ENCODE data around the gene MLLT3. TPM values are rescaled to one million over a fixed set of nuclear protein-coding genes. Genes with fewer than 3 reads are reported as not detected.

MLLT3 gene
- 50.7 and 51.0 TPM in 2 replicates for total RNA-seq

DNA sequence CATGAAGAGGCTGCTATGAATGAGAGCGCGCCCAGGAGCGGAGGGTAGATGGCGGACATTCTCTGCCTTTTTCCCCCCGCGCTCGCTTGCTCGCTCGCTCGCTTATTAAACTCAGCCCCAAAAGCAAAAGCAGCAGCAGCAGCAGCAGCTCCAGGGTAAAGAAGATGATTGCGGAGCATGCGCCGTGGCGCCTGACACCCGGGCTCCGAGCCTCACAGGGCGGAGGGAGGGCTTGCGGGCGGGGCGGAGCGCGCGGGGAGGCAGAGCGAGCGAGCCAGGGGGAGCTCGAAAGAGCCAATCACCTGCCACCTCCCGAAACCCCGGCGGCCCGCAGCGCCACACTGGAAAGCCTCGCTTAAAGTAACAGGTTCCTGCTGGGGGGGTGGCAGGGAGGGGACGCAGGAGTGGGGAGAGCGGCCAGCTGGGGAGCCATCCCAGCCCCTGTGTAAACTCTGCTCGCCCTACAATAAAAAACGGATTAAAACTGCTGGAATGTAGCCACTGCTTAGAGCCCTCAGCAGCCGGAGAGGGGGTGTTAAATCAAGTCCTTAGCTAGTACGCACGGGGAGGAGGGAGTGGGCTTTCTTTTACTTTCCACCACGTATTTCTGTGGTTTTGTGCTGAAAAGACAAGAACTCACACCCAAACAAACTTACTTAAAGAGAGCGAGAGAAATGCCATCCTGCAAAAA is at the start of gene MLLT3:
Gene MLLT3, minus strand, starts transcription at position 170 of the 691 bp plus-strand sequence.
- intact Hi-C loops (cut with micrococcal nuclease): loop anchor here (1.0 to 10.0 kb wide), 26 partner anchors 18 to 1450 kb away; partner anchors contain the start of genes ACER2, DENND4C, FOCAD and HACD4

DNA sequence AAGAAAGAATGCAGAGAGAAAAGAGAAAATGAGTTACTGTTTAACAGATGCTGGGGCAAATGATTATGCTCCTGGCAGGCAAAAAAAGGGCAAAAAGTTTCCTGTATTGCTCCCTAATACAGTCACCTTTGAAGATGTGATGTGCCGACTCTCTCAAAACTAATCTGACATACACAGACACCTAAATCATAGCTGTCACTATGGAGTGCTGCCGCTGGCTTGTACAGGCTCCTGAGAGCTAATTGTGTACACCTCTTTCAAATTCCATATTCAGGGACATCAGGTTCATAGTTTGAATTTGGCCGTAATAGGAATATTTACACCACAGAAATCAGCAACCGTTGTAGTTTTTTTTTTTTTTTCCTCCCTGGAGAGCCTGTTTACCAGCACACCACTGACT is 49.3 kb upstream of the MLLT3 start:
- intact Hi-C loops (cut with micrococcal nuclease): no loop called here

DNA sequence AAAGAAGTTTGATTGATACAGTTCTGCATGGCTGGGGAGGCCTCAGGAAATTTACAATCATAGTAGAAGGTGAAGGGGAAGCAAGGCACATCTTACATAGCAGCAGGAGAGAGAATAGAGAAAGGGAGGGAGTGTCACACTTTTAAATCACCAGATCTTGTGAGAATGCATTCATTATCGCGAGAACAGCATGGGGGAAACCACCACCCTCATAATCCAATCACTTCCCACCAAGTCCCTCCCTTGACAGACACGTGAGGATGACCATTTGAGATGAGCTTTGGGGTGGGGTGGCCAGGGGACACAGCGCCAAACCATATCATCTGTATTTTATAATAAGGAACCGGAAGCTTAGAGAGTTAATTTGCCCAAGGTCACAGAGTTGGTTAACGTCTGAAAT is 48.1 kb upstream of the MLLT3 start:
- intact Hi-C loops (cut with micrococcal nuclease): no loop called here

DNA sequence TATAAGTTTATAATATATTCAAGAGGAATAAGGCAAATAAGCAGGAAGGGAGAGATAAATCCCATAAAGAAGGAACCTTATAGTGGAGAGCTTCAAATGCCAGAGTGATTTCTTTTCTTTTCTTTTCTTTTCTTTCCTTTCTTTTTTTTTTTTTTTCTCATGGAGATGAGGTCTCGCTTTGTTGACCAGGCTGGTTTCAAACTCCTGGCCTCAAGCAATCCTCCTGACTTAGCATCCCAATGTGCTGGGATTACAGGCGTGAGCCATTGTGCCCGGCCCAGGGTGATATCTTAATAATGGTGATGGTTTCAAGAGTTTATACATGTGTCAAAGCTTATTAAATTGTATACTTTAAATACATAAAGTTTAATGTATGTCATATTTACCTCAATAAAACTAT is 42.2 kb upstream of the MLLT3 start:
- intact Hi-C loops (cut with micrococcal nuclease): no loop called here

DNA sequence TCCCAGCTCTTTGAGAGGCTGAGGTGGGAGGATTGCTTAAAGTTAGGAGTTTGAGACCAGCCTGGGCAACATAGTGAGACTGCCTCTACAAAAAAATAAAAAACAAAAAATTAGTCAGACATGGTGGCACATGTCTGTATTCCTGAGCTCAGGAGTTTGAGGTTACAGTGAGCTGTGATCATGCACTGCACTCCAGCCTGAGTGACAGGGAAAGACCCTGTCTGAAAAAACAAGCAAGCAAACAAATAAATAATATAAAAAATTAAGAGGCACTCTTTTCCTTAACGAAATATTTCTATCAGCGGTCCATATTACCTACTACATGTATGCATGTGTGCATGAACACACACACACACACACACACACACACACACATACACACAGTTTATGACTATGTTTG is 40.8 kb upstream of the MLLT3 start:
- intact Hi-C loops (cut with micrococcal nuclease): no loop called here

DNA sequence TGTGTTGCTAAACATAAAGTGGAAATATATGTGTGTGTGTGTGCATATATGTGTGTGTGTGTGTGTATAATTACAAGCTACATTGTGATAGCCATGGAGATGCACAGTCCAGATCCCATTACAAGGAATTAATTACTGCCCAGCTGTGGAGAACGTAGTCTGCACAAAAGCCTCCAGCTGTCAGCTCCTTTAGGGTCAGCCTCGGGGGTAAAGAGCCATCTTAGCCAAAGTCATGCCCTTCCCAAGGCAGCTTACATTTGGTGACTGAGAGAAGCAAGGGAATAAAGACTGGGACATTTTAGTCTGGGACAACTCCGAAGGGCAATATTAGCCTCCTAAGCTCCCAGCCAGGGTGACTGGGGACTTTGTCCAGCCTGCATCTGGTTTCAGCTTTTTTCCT is 39.9 kb upstream of the MLLT3 start:
- intact Hi-C loops (cut with micrococcal nuclease): no loop called here

DNA sequence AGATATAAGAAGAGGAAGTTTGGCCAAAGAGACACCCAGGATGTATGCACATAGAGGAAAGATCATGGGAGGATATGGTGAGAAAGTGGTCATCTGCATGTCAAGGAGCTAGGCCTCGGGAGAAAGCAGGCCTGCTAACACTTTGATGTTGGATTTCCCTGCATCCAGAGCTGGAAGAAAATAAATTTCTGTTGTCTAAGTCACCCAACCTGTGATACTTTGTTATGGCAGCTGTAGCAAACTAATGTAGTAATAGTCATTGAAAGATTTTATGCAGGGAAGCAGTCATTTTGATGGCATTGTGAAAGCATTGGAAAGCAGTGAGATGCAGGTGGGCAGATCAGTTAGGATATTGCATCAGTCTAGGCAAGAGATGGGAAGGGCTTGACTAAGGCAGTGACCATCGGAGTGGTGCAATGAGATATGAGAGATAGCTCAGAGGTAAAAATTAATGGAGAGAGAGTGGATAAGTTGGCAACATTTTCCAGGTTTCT is 37.2 kb upstream of the MLLT3 start:
- intact Hi-C loops (cut with micrococcal nuclease): loop anchor here (2.0 kb wide), 1 partner anchor 37 kb away; the partner anchor contains the start of gene MLLT3

DNA sequence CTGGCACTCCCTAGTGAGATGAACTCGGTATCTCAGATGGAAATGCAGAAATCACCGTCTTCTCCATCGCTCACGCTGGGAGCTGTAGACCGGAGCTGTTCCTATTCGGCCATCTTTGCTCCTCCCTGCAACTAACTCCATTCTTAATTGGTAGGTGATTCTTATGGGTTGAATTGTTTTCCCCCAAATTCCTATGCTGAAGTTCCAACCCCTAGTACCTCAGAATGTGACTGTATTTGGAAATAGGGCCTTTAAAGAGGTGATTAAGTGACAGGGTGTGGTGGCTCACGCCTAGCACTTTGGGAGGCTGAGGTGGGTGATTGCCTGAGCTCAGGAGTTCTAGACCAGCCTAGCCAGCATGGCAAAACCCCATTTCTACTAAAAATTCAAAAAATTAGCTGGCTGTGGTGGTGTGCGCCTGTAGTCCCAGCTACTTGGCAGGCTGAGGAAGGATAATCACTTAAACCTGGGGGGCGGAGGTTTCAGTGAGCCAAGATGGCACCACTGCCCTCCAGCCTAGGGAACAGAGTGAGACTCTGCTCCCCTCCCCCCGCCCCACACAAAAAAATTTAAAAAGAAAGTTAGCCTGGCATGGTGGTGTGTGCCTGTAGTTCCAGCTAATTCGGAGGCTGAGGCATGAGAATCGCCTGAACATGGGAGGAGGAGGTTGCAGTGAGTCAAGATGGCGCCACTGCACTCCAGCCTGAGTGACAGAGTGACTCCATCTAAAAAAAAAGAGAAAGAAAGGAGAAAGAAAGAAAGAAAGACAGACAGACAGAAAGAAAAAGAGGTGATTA is 36.6 kb upstream of the MLLT3 start:
- intact Hi-C loops (cut with micrococcal nuclease): loop anchor here (1.0 to 2.0 kb wide), 2 partner anchors 25 to 36 kb away; partner anchors contain the start of genes FOCAD and MLLT3

DNA sequence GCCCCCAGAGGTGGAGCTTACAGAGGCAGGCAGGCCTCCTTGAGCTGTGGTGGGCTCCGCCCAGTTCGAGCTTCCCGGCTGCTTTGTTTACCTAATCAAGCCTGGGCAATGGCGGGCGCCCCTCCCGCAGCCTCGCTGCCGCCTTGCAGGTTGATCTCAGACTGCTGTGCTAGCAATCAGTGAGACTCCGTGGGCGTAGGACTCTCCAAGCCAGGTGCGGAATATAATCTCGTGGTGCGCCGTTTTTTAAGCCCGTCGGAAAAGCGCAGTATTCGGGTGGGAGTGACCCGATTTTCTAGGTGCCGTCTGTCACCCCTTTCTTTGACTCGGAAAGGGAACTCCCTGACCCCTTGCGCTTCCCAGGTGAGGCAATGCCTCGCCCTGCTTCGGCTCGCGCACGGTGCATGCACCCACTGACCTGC is 36.0 kb upstream of the MLLT3 start:
- intact Hi-C loops (cut with micrococcal nuclease): loop anchor here (1.0 to 2.0 kb wide), 2 partner anchors 26 to 35 kb away; partner anchors contain the start of genes FOCAD and MLLT3

DNA sequence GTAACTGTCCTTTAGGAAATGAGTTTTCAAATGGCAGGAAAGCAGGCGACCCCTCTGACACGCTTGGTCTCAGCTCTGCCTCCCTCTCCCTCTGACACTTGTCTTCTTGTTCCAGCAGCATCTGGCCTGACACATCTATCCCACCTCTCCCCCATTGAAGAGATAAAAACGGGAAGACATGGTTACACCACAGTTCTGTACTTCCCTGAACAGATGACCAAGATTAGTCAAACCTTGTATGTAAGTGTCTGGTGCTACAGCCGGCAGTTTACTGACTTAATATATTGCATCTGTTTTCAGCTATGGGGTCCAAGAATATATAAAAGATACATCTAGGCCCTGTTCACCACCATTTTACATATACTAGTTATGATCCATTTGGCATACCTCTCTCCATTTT is 29.6 kb upstream of the MLLT3 start:
- intact Hi-C loops (cut with micrococcal nuclease): no loop called here

DNA sequence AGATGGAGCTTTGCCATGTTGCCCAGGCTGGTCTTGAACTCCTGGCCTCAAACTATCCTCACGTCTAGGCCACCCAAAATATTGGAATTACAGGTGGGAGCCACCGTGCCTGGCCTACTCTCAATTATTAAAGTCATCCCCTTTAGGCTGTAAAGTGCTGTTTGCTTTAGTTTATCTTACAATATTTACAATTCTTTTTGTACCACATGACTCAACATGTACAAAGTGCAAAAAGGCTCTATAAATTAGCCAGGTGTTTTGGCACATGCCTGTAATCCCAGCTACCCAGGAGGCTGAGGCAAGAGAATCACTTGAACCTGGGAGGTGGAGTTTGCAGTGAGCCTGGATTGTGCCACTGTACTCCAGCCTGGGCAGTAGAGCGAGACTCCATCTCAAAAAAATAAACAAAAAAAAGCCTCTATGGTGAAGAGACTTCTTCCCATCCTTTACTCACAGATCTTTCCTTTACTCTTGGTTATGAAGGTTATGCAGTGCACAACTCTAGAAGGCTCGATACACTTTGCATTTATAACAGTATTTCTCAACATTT is 28.5 kb upstream of the MLLT3 start:
- intact Hi-C loops (cut with micrococcal nuclease): no loop called here

DNA sequence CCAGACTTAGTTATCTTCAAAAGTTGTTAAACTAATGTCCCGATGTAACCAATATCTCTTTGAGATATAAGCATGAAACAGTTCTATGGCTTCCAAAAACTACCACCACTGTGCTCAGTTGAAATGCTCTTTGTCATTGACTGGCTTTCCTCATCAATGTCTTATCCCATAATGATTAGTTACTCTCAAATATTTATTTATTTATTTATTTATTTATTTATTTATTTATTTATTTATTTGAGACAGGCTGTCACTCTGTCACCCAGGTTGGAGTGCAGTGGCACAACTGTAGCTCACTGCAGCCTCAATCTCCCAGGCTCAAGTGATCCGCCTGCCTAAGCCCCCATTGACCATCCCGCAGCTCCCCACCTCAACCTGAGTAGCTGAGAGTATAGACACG is 28.0 kb upstream of the MLLT3 start:
- intact Hi-C loops (cut with micrococcal nuclease): no loop called here

DNA sequence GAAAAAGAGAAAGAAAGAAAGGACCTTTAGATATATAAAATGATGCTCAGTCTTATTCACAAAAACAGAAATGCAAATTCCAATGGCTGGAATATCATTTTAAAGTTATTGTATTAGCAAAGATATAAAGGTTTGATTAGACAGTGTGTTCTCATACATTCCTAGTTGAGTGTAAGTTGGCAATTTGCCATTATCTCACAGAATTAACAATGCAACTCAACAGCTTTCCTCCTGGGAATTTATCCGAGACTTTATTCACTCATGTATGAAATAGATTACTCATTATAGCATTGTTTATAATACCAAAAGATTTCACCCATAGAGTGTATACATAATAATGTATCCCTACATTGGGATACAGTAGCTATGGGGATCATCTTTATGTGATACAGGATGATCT is 27.1 kb upstream of the MLLT3 start:
- intact Hi-C loops (cut with micrococcal nuclease): no loop called here

DNA sequence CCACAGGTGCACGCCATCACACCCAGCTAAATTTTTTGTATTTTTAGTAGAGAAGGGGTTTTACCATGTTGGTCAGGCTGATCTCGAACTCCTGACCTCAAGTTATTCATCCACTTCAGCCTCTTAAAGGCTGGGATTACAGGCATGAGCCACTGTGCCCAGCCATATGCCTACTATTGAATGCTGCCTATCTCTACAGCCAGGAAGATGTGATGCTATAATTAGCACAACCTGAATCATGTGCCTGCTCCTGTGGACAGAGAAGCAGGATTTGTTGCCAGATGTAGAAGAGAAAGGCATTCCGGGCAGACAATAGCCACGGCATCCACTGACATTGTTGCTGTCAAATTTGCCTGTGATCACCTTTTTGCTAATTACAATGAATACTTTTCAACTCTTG is 24.4 kb upstream of the MLLT3 start:
- intact Hi-C loops (cut with micrococcal nuclease): no loop called here

DNA sequence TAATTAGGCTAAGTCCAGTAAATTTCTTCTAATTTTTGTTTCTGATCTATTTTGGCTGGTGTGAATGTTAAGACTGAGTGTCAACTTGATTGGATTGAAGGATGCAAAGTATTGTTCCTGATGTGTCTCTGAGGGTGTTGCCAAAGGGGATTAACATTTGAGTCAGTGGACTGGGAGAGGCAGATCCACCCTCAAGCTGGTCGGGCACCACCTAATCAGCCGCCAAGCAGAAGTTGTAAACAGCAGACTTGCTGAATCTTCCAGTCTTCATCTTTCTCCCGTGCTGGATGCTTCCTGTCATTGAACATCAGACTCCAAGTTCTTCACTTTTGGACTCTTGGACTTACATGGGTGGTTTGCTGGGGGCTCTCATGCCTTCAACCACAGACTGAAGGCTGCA is 21.4 kb upstream of the MLLT3 start:
- intact Hi-C loops (cut with micrococcal nuclease): loop anchor here (5.0 kb wide), 1 partner anchor 39 kb away; the partner anchor contains the start of gene FOCAD

DNA sequence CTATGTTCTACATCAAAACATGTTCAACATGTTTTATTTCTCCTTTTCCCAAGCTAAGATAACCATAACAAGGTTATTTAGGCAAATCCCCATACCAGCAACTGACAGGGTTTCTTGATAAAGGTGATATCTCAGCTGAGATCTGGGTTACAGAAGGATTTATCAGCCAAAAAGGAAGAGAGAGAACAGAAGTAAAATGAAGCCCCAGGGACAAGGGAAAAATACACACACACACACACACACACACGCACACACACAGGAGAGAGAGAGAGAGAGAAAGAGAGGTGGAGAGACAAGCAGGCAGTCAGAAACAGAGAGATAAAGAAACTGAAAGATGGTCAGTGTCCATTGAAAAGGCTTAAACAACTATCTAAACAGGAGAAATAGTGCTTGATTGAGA is 19.7 kb upstream of the MLLT3 start:
- intact Hi-C loops (cut with micrococcal nuclease): loop anchor here (5.0 kb wide), 1 partner anchor 40 kb away; the partner anchor contains the start of gene FOCAD

DNA sequence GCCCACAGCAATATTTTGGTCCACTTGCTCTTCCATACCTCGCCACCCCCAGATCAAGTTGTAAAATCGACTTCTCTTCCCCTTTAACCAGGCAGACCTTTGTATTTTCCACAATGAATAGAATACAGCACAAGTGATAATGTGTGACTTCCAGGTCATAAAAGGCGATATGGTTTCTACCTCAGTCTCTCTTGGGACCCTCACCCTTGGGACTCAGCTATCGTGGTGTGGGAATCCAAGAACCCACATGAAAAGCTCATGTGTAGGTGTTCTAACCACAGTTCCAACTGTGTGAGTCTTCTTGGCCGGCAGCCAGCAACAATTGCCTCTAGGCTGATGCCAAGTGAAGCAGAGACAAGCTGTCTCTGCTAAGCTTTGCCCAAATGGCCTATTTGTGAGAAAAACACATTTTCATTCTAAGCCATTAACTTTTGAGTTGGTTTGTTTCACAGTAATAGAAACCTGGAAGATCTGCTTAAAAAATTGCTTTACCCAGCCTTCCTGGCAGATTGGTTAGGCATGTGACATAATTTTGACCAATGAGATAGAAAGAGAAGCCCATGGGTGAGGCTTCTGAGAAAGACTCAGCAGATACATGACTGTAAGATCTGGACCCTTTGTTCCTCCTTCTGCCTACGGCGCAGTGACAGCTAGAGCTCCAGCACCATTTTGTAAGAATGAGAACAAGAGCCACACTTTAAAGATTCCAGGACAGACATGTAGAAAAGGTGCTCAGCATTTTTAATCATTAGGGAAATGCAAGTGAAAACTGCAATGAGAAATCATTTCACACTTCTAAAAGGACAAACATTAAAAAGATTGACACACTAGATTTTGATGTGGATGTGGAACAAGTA is 18.3 kb upstream of the MLLT3 start:
- intact Hi-C loops (cut with micrococcal nuclease): loop anchor here (1.0 to 5.0 kb wide), 2 partner anchors 17 to 42 kb away; partner anchors contain the start of gene FOCAD

DNA sequence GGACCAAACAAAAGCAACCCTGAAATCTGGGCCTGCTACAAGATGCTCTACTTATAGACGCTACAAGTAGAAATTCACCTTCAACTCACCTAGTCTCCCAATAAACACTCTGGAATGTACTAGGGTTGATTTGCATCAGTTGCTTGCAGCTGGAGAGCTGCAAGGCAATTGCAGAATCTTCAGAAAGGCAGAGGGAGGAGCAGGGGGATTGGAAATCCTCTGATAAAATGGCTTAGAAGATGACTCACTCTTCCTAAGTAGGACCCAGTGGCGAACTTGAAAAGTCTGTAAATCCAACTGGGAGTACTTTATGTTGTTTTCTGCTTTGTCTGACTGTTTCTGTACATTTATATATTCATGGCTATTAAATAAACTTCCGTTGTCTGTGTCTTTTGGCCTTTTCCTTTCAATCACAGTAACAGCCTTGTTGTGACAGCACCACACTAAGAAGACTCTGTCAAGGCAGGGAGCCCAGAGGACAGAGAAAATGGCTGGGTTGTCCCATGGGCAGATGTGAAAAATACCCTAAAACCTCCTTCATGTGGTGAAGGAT is 14.7 kb upstream of the MLLT3 start:
- intact Hi-C loops (cut with micrococcal nuclease): no loop called here

DNA sequence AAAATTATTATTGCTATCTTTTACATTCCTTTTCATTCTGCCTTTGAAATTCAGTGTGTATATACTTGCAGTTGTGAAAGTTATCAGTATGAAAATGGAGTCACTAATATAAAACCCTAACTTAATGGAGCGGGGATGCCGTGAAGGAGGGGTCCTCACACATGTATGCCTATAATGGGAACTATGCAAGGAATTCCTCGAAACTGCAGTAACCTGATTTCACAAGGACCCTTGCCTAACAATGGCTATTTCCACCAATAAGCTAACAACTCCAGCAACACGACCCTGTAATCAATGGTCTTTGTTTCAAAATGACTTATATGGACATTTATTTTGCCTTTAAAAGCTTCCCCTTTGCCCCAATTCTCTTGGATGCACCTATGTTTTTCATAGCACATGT is 12.6 kb upstream of the MLLT3 start:
- intact Hi-C loops (cut with micrococcal nuclease): no loop called here

DNA sequence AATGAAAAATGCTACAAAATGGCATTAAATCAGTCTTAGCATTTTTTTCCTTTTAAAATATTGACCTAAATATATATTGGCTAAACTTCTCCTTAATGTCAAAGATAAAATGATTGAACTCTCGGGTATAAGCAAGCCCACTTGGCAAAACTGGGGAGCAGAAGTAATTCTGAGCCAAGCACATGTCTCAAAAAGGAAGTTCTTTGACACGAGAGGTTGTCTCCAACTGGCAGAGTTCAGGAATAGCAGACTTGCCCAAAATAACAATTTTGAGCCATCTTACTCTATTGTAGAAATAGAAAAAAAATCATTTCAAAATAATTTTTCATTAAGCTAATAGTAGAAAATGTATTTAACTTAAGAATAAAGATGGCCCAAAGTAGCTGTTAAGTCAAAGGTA is 10.4 kb upstream of the MLLT3 start:
- intact Hi-C loops (cut with micrococcal nuclease): no loop called here

Data from T-helper 1 cell treated with Interleukin-12 subunit alpha and Interleukin-12 subunit beta and Interleukin-4 antibody, amounts not matched to agents 30 ng/mL and 1 ng/mL, for 36 hours (primary cell).